Smooth muscle cell (in vitro differentiated cells): ENCODE measurements around the gene SH3TC1. TPM values are rescaled to one million over a fixed set of nuclear protein-coding genes. Genes with fewer than 3 reads are reported as not detected.

Experiments
- DNase-seq: peaks from one replicate; lab custom pipeline; 2025; ENCODE audit not compliant: unreplicated experiment; lab: John Stamatoyannopoulos, UW
- H2AFZ ChIP-seq: fragments of 200-600 bp; sonication (generic); 2 replicates; pipeline ENCODE4 v1.6.0; 2016; ENCODE audit warnings: antibody characterized with exemption, low read depth, mild to moderate bottlenecking
- H3F3A ChIP-seq: fragments of 200-600 bp; sonication (generic); 2 replicates; pipeline ENCODE4 v1.6.0; 2017; ENCODE audit warnings: antibody characterized with exemption, low read depth
- H3K27ac ChIP-seq: fragments of 200-600 bp; sonication (generic); 2 replicates; pipeline ENCODE4 v1.5.1; 2016; ENCODE audit warnings: low read depth, mild to moderate bottlenecking
- H3K27me3 ChIP-seq: fragments of 200-600 bp; sonication (generic); 2 replicates; pipeline ENCODE4 v1.6.1; 2016; ENCODE audit warnings: low read depth, mild to moderate bottlenecking
- H3K36me3 ChIP-seq: fragments of 200-600 bp; sonication (generic); 2 replicates; pipeline ENCODE4 v1.5.1; 2016; ENCODE audit warnings: low read depth
- H3K4me1 ChIP-seq: fragments of 200-600 bp; sonication (generic); 2 replicates; pipeline ENCODE4 v1.5.1; 2016; ENCODE audit warnings: low read depth
- H3K4me2 ChIP-seq: fragments of 200-600 bp; sonication (generic); 2 replicates; pipeline ENCODE4 v1.6.0; 2016; ENCODE audit warnings: mild to moderate bottlenecking
- H3K4me3 ChIP-seq: fragments of 200-600 bp; sonication (generic); 2 replicates; pipeline ENCODE4 v1.5.1; 2016; ENCODE audit warnings: mild to moderate bottlenecking
- H3K79me2 ChIP-seq: fragments of 200-600 bp; sonication (generic); 2 replicates; pipeline ENCODE4 v1.6.0; 2016; ENCODE audit warnings: low read depth, mild to moderate bottlenecking
- H3K9ac ChIP-seq: fragments of 200-600 bp; sonication (generic); 2 replicates; pipeline ENCODE4 v1.6.0; 2016; ENCODE audit warnings: low read depth
- H3K9me3 ChIP-seq: fragments of 200-600 bp; sonication (generic); replicated peaks from 2 replicates; pipeline ENCODE4 v1.5.1; 2016; ENCODE audit warnings: low read depth
- H4K20me1 ChIP-seq: fragments of 200-600 bp; sonication (generic); 2 replicates; pipeline ENCODE4 v1.6.0; 2016; ENCODE audit warnings: low read depth
- WGBS: methylation state at CpG from one replicate; pipeline ENCODE4 v1.1.7; 2016; ENCODE audit warnings: low lambda C conversion rate; 5-methylcytosine and 5-hydroxymethylcytosine counted together
- polyA plus RNA-seq: library from polyadenylated mRNA; unstranded; fragments of >200 nt; fragmentation: Nextera tagmentation; extraction: Ambion mirVana; gene quantifications from 2 replicates; pipeline ENCODE4 v1.2.1, GENCODE V29; 2016
- total RNA-seq: library from RNA; depleted of rRNA; stranded (reverse); fragments of >200 nt; gene quantifications from 2 replicates; pipeline ENCODE4 v1.2.3, GENCODE V29; 2014
- TF ChIP-seq, protein P1 (sequence below): fragments of 200-600 bp; sonication (generic); IDR thresholded peaks from 2 replicates; pipeline ENCODE4 v1.5.1; 2017; ENCODE audit warnings: borderline replicate concordance, mild to moderate bottlenecking, antibody characterized with exemption; ENCODE audit not compliant: insufficient read depth, poor library complexity, severe bottlenecking

The SH3TC1 gene
- total and polyA plus RNA-seq, 2 experiments from 2014 or later = 7.8 to 17.7 TPM

DNA sequence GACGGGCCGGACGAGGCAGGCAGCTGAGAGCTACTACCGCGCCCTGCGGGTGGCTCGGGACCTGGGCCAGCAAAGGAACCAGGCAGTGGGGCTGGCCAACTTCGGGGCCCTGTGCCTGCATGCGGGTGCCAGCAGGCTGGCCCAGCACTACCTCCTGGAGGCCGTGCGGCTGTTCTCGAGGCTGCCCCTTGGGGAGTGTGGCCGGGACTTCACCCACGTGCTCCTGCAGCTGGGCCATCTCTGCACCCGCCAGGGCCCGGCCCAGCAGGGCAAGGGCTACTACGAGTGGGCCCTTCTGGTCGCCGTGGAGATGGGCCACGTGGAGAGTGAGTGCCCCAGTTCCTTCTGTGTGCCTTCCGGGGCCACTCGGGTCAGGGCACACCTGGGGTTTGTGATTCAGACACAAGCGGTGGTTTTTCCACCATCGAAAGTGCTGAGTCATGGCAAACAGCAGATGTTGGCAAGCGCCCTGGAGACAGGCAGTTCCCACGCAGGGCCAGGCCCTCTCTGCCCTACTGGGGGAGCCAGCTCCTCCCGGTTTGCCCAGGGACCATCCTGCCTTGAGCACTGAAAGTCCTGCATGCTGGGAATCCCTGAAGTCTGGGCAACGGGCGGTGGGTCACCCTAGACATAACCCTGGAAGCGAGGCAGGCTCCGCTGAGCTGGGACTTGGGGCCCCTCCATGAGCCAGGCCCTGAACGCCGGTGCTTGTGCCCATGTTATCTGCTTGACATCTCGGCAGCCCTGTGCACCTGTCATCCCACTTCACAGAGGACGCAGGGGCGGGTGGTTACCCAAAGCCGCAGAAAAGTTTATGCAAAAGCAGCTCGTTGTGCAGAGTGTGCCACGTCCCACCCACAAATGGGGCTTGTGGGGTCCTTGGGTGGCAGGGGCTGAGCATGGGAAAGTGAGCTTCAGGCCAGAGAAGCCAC, 29.5 kb downstream of the SH3TC1 start:
- Histone ChIP-seq H3K79me2 (no peaks in the 10 kb centered on the region), H3K27me3 (no peaks in the 10 kb centered on the region), H3K27ac (no peak overlapping the region), H3K4me2 (no peak overlapping the region), H3K9ac (no peak overlapping the region), H4K20me1 (no peaks in the 10 kb centered on the region), H3K9me3 (no peaks in the 10 kb centered on the region), H3K4me3 (no peak overlapping the region), H3F3A (no peaks in the 10 kb centered on the region), H3K36me3 (no peaks in the 10 kb centered on the region), H2AFZ (no peak overlapping the region), H3K4me1 (peaks cover 12% of the 10 kb centered on the region)
- WGBS = 79% methylated on average over 39 of the region's 39 CpGs
- no peak for DNase-seq
- TF ChIP-seq, protein P1, sequence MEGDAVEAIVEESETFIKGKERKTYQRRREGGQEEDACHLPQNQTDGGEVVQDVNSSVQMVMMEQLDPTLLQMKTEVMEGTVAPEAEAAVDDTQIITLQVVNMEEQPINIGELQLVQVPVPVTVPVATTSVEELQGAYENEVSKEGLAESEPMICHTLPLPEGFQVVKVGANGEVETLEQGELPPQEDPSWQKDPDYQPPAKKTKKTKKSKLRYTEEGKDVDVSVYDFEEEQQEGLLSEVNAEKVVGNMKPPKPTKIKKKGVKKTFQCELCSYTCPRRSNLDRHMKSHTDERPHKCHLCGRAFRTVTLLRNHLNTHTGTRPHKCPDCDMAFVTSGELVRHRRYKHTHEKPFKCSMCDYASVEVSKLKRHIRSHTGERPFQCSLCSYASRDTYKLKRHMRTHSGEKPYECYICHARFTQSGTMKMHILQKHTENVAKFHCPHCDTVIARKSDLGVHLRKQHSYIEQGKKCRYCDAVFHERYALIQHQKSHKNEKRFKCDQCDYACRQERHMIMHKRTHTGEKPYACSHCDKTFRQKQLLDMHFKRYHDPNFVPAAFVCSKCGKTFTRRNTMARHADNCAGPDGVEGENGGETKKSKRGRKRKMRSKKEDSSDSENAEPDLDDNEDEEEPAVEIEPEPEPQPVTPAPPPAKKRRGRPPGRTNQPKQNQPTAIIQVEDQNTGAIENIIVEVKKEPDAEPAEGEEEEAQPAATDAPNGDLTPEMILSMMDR = no peak

GRCh38 chr4:8229331-8229975, 30.4 kb downstream of the SH3TC1 start:
- 93% methylated on average over 16 of the region's 17 CpGs for WGBS
- H3K27ac ChIP-seq = no peak overlapping the region
- TF ChIP-seq, protein P1 = no peak

DNA sequence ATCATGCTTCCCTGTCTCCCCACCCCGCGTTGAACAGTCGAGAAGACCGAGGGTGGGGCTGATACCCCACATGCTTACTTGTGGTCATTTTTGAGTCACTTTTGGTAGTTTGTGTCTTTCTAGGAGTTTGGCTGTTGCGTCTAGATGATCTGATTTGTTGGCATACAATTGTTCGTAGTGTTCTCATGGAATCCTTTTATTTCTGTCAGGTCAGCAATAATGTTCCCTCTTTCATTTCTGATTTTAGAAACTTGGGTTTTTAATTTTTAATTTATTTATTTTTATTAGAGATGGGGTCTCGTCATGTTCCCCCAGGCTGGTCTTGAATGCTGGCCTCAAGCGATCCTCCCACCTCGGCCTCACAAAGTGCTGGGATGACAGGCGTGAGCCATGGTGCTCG, 30.9 kb downstream of the SH3TC1 start:
- TF ChIP-seq, protein P1 = no peak
- H3K79me2 ChIP-seq = no peaks in the 10 kb centered on the region
- H3K4me1 ChIP-seq = peaks cover 12% of the 10 kb centered on the region
- H3K9me3 ChIP-seq = no peaks in the 10 kb centered on the region
- H3K4me2 ChIP-seq = no peak overlapping the region
- no peak for DNase-seq
- H4K20me1 ChIP-seq = no peaks in the 10 kb centered on the region
- H3K36me3 ChIP-seq = no peaks in the 10 kb centered on the region
- no peak overlapping the region for H3K27ac ChIP-seq
- H3K9ac ChIP-seq = no peak overlapping the region
- H3F3A ChIP-seq = no peaks in the 10 kb centered on the region
- no peak overlapping the region for H3K4me3 ChIP-seq
- 95% methylated on average over 11 of the region's 11 CpGs for WGBS
- no peaks in the 10 kb centered on the region for H3K27me3 ChIP-seq
- no peak overlapping the region for H2AFZ ChIP-seq

More at GRCh38 chr4:8229331-8229975, 30.4 kb downstream of the SH3TC1 start:
- Histone ChIP-seq H3K4me2 (no peak overlapping the region), H3F3A (no peaks in the 10 kb centered on the region), H3K4me1 (peaks cover 12% of the 10 kb centered on the region), H3K27me3 (no peaks in the 10 kb centered on the region), H3K9me3 (no peaks in the 10 kb centered on the region), H3K4me3 (no peak overlapping the region), H4K20me1 (no peaks in the 10 kb centered on the region), H3K36me3 (no peaks in the 10 kb centered on the region), H3K79me2 (no peaks in the 10 kb centered on the region), H3K9ac (no peak overlapping the region), H2AFZ (no peak overlapping the region)
- no peak for DNase-seq
